IPS DF 4.7 (cell line): ENCODE data around the gene GMPPA.

Experiments used
- DNase-seq: peaks from one replicate; pipeline ENCODE4 v3.0.0-alpha.2; 2013; ENCODE audit warnings: low spot score; ENCODE audit errors: extremely low read depth

Gene GMPPA

GRCh38 chr2:219556413-219556812 is 57.7 kb downstream of the GMPPA start:
- DNase-seq: no peak
